HL-60/S4 treated with phorbol 12-myristate 13-acetate at 8.2 ng/mL for 4 days and 3 days (cell line): Measurements from ENCODE around the gene TEAD1.

Experiments used
- in situ Hi-C: fragments of 300-500 bp; cut with MboI; formaldehyde crosslinking; loops from 2 replicates; pipeline ENCODE4 v1.15.0; 2022; ENCODE audit warnings: low sequenced_read_pairs

The TEAD1 gene

GRCh38 chr11:12829540-12830314 lies 155.5 kb downstream of the TEAD1 start:
- in situ Hi-C loops: no loop called here

DNA sequence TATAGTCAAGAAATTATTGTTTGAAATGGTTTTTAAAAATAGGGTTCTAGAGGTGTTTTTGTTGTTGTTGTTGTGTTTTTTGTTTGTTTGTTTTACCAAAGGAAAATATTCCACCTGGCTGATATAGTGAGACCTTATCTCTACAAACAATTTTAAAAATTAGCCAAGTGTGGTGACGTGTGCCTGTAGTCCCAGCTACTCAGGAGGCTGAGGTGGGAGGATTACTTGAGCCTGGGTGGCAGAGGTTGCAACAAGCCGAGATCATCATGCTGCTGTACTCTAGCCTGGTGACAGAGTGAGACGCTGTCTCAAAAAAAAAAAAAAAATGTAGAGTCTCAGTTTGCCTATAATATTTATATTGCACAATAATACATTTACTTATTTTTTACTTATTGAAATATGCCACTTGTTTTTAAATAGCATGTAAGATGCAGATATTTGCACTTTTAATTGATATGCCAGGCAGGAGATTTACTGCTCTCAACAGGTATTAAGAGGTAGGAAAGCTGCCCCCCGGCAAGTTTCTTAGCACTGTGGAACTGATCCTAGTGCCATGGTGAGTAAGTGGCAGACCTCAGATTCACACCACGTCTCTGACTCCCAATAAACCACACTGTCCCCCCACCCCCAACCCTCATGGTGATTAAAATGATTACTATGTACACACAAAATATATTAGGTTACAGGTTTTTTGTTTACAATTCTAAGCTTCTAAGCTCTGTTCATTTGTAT lies 157.4 kb downstream of the TEAD1 start:
- in situ Hi-C loops: no loop called here

- in situ Hi-C loops: no loop called here
These were observed 158.4 kb downstream of the TEAD1 start for GRCh38 chr11:12832480-12833224.

DNA sequence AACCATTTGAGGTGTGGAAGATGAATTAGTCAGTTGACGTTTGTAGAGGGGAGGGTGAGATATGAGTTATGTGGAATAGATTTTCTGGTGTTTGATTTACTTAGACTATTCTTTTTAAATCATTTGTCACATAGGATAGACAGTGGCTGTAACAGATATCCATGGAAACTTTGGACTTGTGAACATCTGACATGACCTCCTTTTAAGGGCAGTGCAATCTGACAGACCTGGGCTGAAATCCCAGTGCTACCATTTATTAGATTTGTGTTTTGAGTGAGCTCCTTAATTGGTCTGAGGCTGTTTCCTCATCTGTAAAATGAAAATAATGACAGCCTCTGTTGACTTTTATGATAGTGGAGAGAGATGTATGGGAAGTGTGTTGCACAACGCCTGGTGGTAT lies 159.9 kb downstream of the TEAD1 start:
- in situ Hi-C loops: no loop called here

GRCh38 chr11:12834630-12835029 lies 160.4 kb downstream of the TEAD1 start:
- in situ Hi-C loops: no loop called here

GRCh38 chr11:12835286-12835685 lies 161.1 kb downstream of the TEAD1 start:
- in situ Hi-C loops: no loop called here

DNA sequence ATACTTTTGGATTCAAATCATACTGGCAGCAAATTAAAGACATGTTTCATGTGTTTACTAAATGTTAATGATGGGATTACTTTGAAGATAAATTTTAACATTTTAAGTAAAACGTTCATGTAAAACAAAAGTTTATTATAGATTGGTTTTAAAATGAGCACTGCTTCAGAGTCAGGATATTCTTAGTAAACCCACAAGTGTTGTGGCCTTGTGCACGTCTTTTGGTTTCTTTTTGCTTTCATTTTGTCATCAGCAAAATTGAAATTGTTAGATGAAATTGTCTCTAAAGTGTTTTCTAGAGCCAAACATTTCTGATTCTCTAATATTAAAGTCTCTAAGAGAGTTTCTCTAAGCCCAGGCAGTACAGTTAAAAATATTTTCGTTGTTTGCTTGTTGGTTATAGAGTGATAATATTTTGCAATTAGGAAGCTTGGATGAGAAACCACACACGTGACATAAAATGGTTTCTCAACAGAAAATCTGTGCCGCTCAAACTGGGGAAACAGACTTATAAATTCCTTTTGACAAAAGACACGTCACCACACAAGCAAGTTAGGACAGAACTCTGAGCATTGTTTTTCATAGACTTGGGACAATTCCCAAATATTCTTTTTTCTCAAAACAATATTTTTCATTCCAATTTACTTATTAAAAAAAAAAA lies 164.4 kb downstream of the TEAD1 start:
- in situ Hi-C loops: no loop called here

DNA sequence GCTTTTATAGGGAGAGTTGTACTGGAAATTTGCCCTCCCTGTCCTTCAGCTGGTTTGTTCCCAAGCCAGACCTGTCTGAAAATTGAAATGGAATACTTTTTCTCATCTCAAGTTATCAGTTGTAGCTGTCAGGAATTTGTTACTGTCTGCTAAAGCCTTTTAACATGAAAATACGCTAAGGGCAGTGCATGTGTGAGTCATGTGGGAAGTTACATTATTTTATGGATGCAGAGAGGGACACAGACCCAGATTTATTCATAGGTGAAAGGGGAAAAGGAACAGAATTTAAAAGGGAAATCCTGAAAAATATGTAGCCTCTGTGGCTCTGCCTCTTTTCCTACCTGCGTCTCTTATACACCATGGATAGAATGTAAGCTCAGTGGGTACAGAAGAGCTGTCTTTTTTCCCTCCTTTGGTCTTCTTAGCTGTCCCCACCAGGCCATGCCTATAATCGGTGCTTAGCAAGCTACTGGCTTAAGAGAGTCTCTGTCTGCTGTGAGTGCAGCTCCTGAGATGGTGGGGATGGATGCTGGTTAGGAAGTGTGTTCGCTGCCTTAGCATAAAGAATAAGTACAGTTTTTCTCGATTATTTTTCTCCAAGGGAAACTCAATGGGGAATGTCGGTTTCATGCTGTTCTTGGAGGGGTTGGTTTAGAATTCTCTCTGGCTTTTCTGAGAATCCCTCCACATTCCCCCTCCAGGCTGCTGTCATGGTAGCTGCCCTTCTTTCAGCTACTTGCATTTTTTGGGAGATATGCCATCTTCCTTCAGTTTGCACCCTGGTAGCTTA lies 166.8 kb downstream of the TEAD1 start:
- in situ Hi-C loops: no loop called here

GRCh38 chr11:12841946-12842630 lies 167.9 kb downstream of the TEAD1 start:
- in situ Hi-C loops: no loop called here

- in situ Hi-C loops: no loop called here
These were observed 168.9 kb downstream of the TEAD1 start for GRCh38 chr11:12842933-12843636.

- in situ Hi-C loops: no loop called here
These were observed 170.9 kb downstream of the TEAD1 start for GRCh38 chr11:12845163-12845562.

DNA sequence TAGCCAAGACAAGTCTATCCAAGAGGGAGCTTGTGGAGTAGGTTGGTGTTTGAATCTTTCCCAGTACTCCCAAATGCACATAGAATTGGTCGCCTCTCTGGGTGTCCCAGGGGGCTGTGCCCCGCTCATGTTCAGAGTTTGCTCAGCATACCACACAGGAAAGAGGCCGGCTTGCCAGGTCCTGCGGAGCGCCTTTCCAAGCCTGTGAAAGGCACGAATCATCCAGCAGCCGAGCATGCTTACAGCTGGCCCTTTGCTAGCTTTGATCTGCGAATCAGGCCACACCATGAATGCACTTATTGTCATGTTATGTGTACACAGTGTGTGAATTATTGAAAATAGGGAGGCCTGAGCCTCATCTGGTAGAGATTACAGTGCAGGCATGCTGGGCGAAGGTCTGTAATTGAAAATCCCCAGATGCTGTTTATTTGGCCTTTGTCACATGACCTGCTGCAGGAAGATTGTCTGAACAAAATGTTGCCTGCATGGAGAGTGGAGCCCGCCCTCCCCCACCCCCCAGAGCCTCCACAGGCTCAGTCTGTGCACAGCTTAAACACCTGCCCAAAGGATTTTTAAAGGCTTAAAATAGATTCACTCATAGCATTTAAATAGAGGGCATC lies 171.6 kb downstream of the TEAD1 start:
- in situ Hi-C loops: no loop called here

GRCh38 chr11:12846786-12847615 lies 172.8 kb downstream of the TEAD1 start:
- in situ Hi-C loops: no loop called here

DNA sequence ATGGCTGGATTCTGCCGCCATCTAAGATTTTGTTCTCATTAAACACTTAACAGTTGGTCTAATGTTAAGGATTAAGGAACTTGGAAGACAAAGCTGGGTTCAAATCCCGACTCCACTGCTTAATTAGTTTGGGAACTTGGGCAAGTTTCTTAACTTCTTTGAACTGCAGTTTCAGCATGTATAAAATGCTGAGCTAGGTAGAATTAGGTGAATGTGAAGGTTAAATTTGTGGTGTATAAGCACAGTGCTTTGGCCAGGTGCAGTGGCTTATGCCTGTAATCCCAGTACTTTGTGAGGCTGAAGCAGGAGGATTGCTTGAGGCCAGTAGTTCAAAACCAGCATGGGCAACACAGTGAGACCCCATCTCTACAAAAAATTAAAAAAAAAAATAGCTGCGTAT lies 174.2 kb downstream of the TEAD1 start:
- in situ Hi-C loops: no loop called here

- in situ Hi-C loops: no loop called here
These were observed 179.1 kb downstream of the TEAD1 start for GRCh38 chr11:12853325-12853651.

GRCh38 chr11:12853652-12854296 lies 179.6 kb downstream of the TEAD1 start:
- in situ Hi-C loops: no loop called here

GRCh38 chr11:12854297-12854661 lies 180.1 kb downstream of the TEAD1 start:
- in situ Hi-C loops: no loop called here

GRCh38 chr11:12854829-12855228 lies 180.6 kb downstream of the TEAD1 start:
- in situ Hi-C loops: no loop called here
